Stomach (tissue), 9 donors: Measurements from ENCODE around the gene PLEKHG2. TPM values are rescaled to one million over a fixed set of nuclear protein-coding genes. Genes with fewer than 3 reads are reported as not detected.

Experiments
- DNase-seq, 2 donors: peaks; one replicate each; pipeline versions ENCODE4 v3.0.0 to v3.0.0-alpha.2; 2013 to 2019
- H3K27ac ChIP-seq, 5 donors: fragments of 200-600 bp in 4 of 5; sonication (generic) in 4 of 5; one replicate each; pipeline ENCODE4 v1.5.1; 2013 to 2019; ENCODE audit warnings: mild to moderate bottlenecking in 1 of 5, moderate library complexity in 1 of 5
- H3K27me3 ChIP-seq, 3 donors: fragments of 200-600 bp; sonication (generic); one replicate each; pipeline ENCODE4 v1.5.1; 2017 to 2019; ENCODE audit warnings: mixed run types in 1 of 3
- H3K36me3 ChIP-seq, 4 donors: fragments of 200-600 bp; sonication (generic); 1 replicate in 3 of 4; 2 replicates in 1 of 4; pipeline ENCODE4 v1.5.1; 2016 to 2019
- H3K4me1 ChIP-seq, 4 donors: fragments of 200-600 bp; sonication (generic); one replicate each; pipeline ENCODE4 v1.5.1; 2016 to 2019
- H3K4me3 ChIP-seq, 4 donors: fragments of 200-600 bp; sonication (generic) in 3 of 4; one replicate each; pipeline ENCODE4 v1.5.1; 2016 to 2019; ENCODE audit warnings: mild to moderate bottlenecking in 1 of 4
- H3K9me3 ChIP-seq, 4 donors: fragments of 200-600 bp; sonication (generic); one replicate each; pipeline ENCODE4 v1.5.1; 2016 to 2019
- CTCF ChIP-seq, 7 experiments: fragments of 450-650 bp in 4 of 7; fragments of 200-600 bp in 3 of 7; sonication (generic) in 3 of 7; IDR thresholded peaks; one replicate each; pipeline ENCODE4 v1.5.1; 2016 to 2019; ENCODE audit warnings: antibody characterized with exemption in 7 of 7, control low read depth in 2 of 7, mild to moderate bottlenecking in 1 of 7
- EP300 ChIP-seq: sonication (generic); formaldehyde crosslinking; IDR thresholded peaks from one replicate; pipeline ENCODE4 v1.6.1; 2017; ENCODE audit warnings: antibody characterized with exemption
- POLR2A ChIP-seq, 4 donors: fragments of 450-650 bp; IDR thresholded peaks; one replicate each; pipeline ENCODE4 v1.6.1; 2016; ENCODE audit warnings: antibody characterized with exemption in 4 of 4, control low read depth in 2 of 4, mild to moderate bottlenecking in 1 of 4, moderate library complexity in 1 of 4
- POLR2AphosphoS5 ChIP-seq, 3 donors: sonication (generic); formaldehyde crosslinking; IDR thresholded peaks; one replicate each; pipeline ENCODE4 v1.6.1; 2016; ENCODE audit warnings: antibody characterized with exemption in 3 of 3
- WGBS, 5 donors: extraction: QIAGEN DNeasy Blood & Tissue Kit in 3 of 5; methylation state at CpG; one replicate each; pipeline versions ENCODE4 v1.1.5 to v1.1.7; 2013 to 2018; 5-methylcytosine and 5-hydroxymethylcytosine counted together
- intact Hi-C: fragments of 100-400 bp; cut with DNase I; formaldehyde crosslinking; loops from one replicate; pipeline ENCODE4 v1.15.1; 2023; ENCODE audit warnings: low total_unique reads
- polyA plus RNA-seq, 3 donors: library from polyadenylated mRNA; stranded (reverse); fragments of 200-250 nt; gene quantifications; one replicate each; pipeline ENCODE4 v1.2.3, GENCODE V29; 2013
- total RNA-seq, 5 donors: library from RNA; depleted of rRNA; stranded (reverse); fragments of >200 nt; gene quantifications; one replicate each; pipeline versions ENCODE4 v1.1.0 to v1.2.3, GENCODE V29; 2014 to 2016
- donor health status: healthy with polysubstance abuse.
- donor health status: Bipolar disorder and iron deficiency.
- donor health status: healthy.

PLEKHG2 gene
- total and polyA plus RNA-seq, 8 donors = 1.4 to 20.2 (median 7.2) TPM

DNA sequence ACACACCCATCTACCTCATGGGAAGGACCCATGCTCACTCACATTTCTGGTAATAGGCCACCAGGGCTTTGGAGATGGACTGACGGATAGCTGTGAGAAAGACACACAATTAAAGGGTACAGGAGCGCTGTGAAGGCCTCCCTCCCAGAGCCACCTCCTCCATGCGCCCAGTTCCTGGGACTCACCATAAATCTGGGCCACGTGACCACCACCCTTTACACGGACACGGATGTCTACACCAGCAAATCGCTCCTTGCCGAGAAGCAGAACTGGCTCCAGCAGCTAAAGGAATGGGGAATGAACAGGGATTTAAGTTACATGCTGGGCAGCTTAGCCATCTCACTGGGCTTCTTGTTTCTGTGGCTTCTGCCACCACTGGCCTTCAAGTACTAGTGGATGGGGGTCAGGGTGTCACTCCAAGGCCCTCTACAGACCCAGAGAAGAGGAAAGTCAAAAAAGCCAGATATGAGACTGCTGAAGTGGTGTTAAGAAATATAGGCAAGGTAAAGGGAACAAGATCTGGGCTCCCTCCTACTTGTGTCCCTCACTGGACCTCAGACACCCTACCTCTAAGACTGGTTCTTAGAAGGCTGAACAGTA, 21.1 kb downstream of the PLEKHG2 start:
- TF ChIP-seq CTCF (IDR thresholded peaks at IDR 0.05) (no peak), POLR2AphosphoS5 (IDR thresholded peaks at IDR 0.05) (no peak), EP300 (no peak), POLR2A (IDR thresholded peaks at IDR 0.05) (no peak)
- H3K4me1 ChIP-seq = peaks cover 38 to 70% (median 49%) of the 10 kb centered on the region in 4 donors
- H3K4me3 ChIP-seq = peak overlapping the region in 2 of 4 donors; percentile 87 to 91
- peaks cover 30 to 32% (median 30%) of the 10 kb centered on the region in 4 donors for H3K36me3 ChIP-seq
- intact Hi-C loops = no loop called here
- no peak for DNase-seq
- no peaks in the 10 kb centered on the region for H3K9me3 ChIP-seq
- peak overlapping the region in 4 of 5 donors; percentile 87 to 95 (median 90) for H3K27ac ChIP-seq
- WGBS, 5 donors = 92 to 96% (median 95%) methylated on average over 5 to 8 of the region's 8 CpGs
- H3K27me3 ChIP-seq = no peaks in the 10 kb centered on the region

- WGBS, 5 donors = 44 to 60% (median 52%) methylated on average over 10 of the region's 10 CpGs
- intact Hi-C loops = no loop called here
- Histone ChIP-seq H3K4me1 (peaks cover 30 to 62% (median 41%) of the 10 kb centered on the region in 4 donors), H3K36me3 (peaks cover 30 to 32% (median 30%) of the 10 kb centered on the region in 4 donors), H3K9me3 (no peaks in the 10 kb centered on the region), H3K4me3 (peak overlapping the region; percentile 87 to 96 (median 90)), H3K27ac (peak overlapping the region in 4 of 5 donors; percentile 87 to 95 (median 90)), H3K27me3 (no peaks in the 10 kb centered on the region)
- no peak for DNase-seq
- TF ChIP-seq CTCF (IDR thresholded peaks at IDR 0.05) (no peak), POLR2AphosphoS5 (IDR thresholded peaks at IDR 0.05) (no peak), POLR2A (IDR thresholded peaks at IDR 0.05) (no peak), EP300 (no peak)
Measured at GRCh38 chr19:39434123-39435076, 21.9 kb downstream of the PLEKHG2 start.

DNA sequence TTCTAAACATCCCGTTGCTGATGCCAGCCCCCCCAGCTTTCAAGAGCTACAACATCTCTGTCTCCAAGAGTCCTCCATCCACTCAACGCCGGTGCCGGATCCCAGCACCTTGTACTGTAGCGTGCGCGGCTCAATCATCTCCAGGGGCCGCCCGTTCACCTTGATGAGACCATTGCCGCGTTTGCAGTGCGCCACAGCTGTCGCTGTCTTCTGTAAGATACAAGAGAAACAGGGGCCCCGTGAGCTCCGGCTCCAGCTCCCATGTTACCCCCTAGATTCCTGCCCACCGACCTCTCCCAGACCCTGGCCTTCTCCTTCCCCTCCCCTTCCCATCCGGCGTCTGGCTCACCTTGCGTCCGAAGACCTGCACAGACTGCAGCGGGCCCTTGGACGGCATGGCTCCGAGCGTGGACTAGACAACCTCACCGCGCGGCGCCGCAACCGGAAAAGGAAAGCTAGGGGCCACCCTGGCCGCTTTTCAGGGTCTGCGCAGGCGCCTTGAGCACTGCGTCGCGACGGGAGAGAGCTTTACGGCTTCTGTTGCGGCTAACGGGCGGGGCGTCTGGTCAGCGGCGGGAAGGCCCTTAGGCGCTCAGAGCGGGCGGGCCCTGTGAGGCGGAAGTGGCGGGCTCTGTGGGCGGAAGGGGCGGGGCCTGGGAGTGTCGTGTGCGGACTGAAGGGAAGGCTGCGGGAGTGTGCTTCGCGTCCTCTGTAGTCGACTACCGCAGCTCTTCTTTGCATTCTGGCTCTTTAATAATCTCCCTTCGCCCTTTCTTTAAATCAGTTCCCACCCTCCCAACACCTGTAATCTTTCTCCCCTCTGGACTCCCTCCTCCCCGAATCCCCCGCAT, 23.3 kb downstream of the PLEKHG2 start, which contains the start of gene RPS16:
RPS16 (minus strand) TSS at position 451 of the 851 bp plus-strand sequence; CDS start at position 397, 54 bp downstream.
- Histone ChIP-seq H3K36me3 (peaks cover 30 to 32% (median 30%) of the 10 kb centered on the region in 4 donors), H3K4me3 (peak within 1 kb of the TSS; percentile 87 to 96 (median 90)), H3K9me3 (no peaks in the 10 kb centered on the region), H3K4me1 (peaks cover 33 to 63% (median 43%) of the 10 kb centered on the region in 4 donors), H3K27ac (peak within 1 kb of the TSS; percentile 83 to 95 (median 89)), H3K27me3 (no peaks in the 10 kb centered on the region)
- WGBS, 5 donors = 0 to 1% (median 0%) methylated on average over 45 to 61 of the region's 61 CpGs
- TF ChIP-seq EP300 (no peak), POLR2A (IDR thresholded peaks at IDR 0.05) (peak in 2 of 4 donors; percentile 92 to 94), CTCF (IDR thresholded peaks at IDR 0.05) (peak in 1 of 7 experiments; percentile 30), POLR2AphosphoS5 (IDR thresholded peaks at IDR 0.05) (peak; percentile 98 to 100 (median 99))
- intact Hi-C loops = no loop called here
- DNase-seq = peak; percentile 99
